ENCODE data around the gene CREB3L1.
"Not testable (repeated sequence)": the region's sequence is repeated elsewhere in the genome, so short reads cannot be mapped to it uniquely, and the experiment has no call there.

CREB3L1 gene

GRCh38 chr11:46298699-46299433, 21.4 kb downstream of the CREB3L1 start:
- DNase-seq, result no peak

- DNase-seq, result no peak
Observed at GRCh38 chr11:46299451-46299961, 22.0 kb downstream of the CREB3L1 start.

- DNase-seq, result no peak
Observed at GRCh38 chr11:46300270-46300669, 22.8 kb downstream of the CREB3L1 start.

GRCh38 chr11:46302866-46303265, 25.4 kb downstream of the CREB3L1 start:
- no peak for DNase-seq

- DNase-seq, result not testable (repeated sequence)
Observed at GRCh38 chr11:46304036-46304435, 26.6 kb downstream of the CREB3L1 start.

GRCh38 chr11:46304605-46305179, 27.2 kb downstream of the CREB3L1 start:
- DNase-seq, result no peak

GRCh38 chr11:46305295-46305694, 27.8 kb downstream of the CREB3L1 start:
- no peak for DNase-seq

- no peak for DNase-seq
Observed at GRCh38 chr11:46306296-46306853, 28.9 kb downstream of the CREB3L1 start.

- no peak for DNase-seq
Observed at GRCh38 chr11:46307369-46307768, 29.9 kb downstream of the CREB3L1 start.

- DNase-seq, result no peak
Observed at GRCh38 chr11:46307785-46308341, 30.4 kb downstream of the CREB3L1 start.

- peak; percentile 13 to 72 for DNase-seq
Observed at GRCh38 chr11:46308631-46309419, 31.4 kb downstream of the CREB3L1 start.

- DNase-seq, result no peak
Observed at GRCh38 chr11:46309814-46310259, 32.4 kb downstream of the CREB3L1 start.

- peak; percentile 74 to 88 for DNase-seq
Observed at GRCh38 chr11:46315033-46315738, 37.7 kb downstream of the CREB3L1 start.

- no peak for DNase-seq
Observed at GRCh38 chr11:46315783-46316563, 38.5 kb downstream of the CREB3L1 start.

GRCh38 chr11:46319074-46319453, 41.6 kb downstream of the CREB3L1 start:
- no peak for DNase-seq

- no peak for DNase-seq
Observed at GRCh38 chr11:46321757-46322156, 44.3 kb downstream of the CREB3L1 start.

GRCh38 chr11:46322759-46323158, 45.3 kb downstream of the CREB3L1 start:
- DNase-seq, result no peak

GRCh38 chr11:46326813-46327416, 49.5 kb downstream of the CREB3L1 start:
- DNase-seq, result no peak

GRCh38 chr11:46327829-46328228, 50.4 kb downstream of the CREB3L1 start:
- DNase-seq, result no peak

- DNase-seq, result no peak
Observed at GRCh38 chr11:46330154-46330553, 52.7 kb downstream of the CREB3L1 start.
